Prostate gland (tissue), 2 donors: ENCODE measurements around the gene MXI1.

Experiments
- CTCF ChIP-seq, 4 experiments: fragments of 200-600 bp in 2 of 4; fragments of 450-650 bp in 2 of 4; sonication (generic) in 2 of 4; IDR thresholded peaks; 1 replicate in 3 of 4; 2 replicates in 1 of 4; pipeline ENCODE4 v1.5.1; 2016 to 2019; ENCODE audit warnings: antibody characterized with exemption in 4 of 4, mild to moderate bottlenecking in 2 of 4, moderate library complexity in 2 of 4
- POLR2A ChIP-seq: fragments of 450-650 bp; IDR thresholded peaks from one replicate; pipeline ENCODE4 v1.6.1; 2016; ENCODE audit warnings: antibody characterized with exemption, mild to moderate bottlenecking
- POLR2AphosphoS5 ChIP-seq: sonication (generic); formaldehyde crosslinking; IDR thresholded peaks from one replicate; pipeline ENCODE4 v1.6.1; 2017; ENCODE audit warnings: antibody characterized with exemption

- TF ChIP-seq POLR2A (no peak), CTCF (IDR thresholded peaks at IDR 0.05) (no peak), POLR2AphosphoS5 (no peak)
These were observed 116.9 kb downstream of the MXI1 start for GRCh38 chr10:110324201-110324804.
